ENCODE data around the gene FAM107B. TPM values are rescaled to one million over a fixed set of nuclear protein-coding genes. Genes with fewer than 3 reads are reported as not detected.

The FAM107B gene
- total and polyA plus RNA-seq, 11 donors: 1.9 to 27.6 (median 4.9) TPM

GRCh38 chr10:14731875-14732512 is 42.7 kb downstream of the FAM107B start:
- Histone ChIP-seq H3K4me1 (peaks cover 0 to 15% (median 8%) of the 10 kb centered on the region in 12 donors), H3K27me3 (no peaks in the 10 kb centered on the region), H3K27ac (no peak overlapping the region), H3K9me3 (peaks cover 0 to 4% (median 0%) of the 10 kb centered on the region in 12 donors), H3K4me3 (no peak overlapping the region), H3K36me3 (no peaks in the 10 kb centered on the region)
- ATAC-seq: no peak
- intact Hi-C loops (cut with DNase I): loop anchor here in 1 of 10 donors (10.0 kb wide), 1 partner anchor 87 kb away; no protein-coding TSS in a partner anchor
- WGBS, 4 donors: 87 to 89% (median 88%) methylated on average over 14 of the region's 14 CpGs
- TF ChIP-seq POLR2A (IDR thresholded peaks at IDR 0.05) (no peak), CTCF (IDR thresholded peaks at IDR 0.05) (no peak)
- DNase-seq: no peak

- DNase-seq (no peak), ATAC-seq (no peak)
- Histone ChIP-seq H3K4me1 (no peaks in the 10 kb centered on the region), H3K4me3 (no peak overlapping the region), H3K27ac (no peak overlapping the region), H3K9me3 (peaks cover 0 to 4% (median 0%) of the 10 kb centered on the region in 12 donors), H3K27me3 (no peaks in the 10 kb centered on the region), H3K36me3 (no peaks in the 10 kb centered on the region)
- intact Hi-C loops (cut with DNase I): no loop called here
- no peak for TF ChIP-seq CTCF (IDR thresholded peaks at IDR 0.05)
- TF ChIP-seq POLR2A (IDR thresholded peaks at IDR 0.05): no peak
- WGBS, 4 donors: 70 to 86% (median 83%) methylated on average over 3 of the region's 3 CpGs
Observed at GRCh38 chr10:14728346-14728745, 46.4 kb downstream of the FAM107B start.

- peaks cover 0 to 4% (median 0%) of the 10 kb centered on the region in 12 donors for H3K9me3 ChIP-seq
- DNase-seq (no peak), ATAC-seq (no peak)
- H3K36me3 ChIP-seq: no peaks in the 10 kb centered on the region
- no peak overlapping the region for H3K4me3 ChIP-seq
- intact Hi-C loops (cut with DNase I): no loop called here
- no peak overlapping the region for H3K27ac ChIP-seq
- 60 to 80% (median 73%) methylated on average over 1 of the region's 1 CpG for WGBS, 4 donors
- TF ChIP-seq POLR2A (IDR thresholded peaks at IDR 0.05): no peak
- no peak for TF ChIP-seq CTCF (IDR thresholded peaks at IDR 0.05)
- peaks cover 0 to 1% (median 0%) of the 10 kb centered on the region in 9 donors for H3K27me3 ChIP-seq
- H3K4me1 ChIP-seq: no peaks in the 10 kb centered on the region
Observed at GRCh38 chr10:14727924-14728323, 46.8 kb downstream of the FAM107B start.

GRCh38 chr10:14727465-14727864 is 47.2 kb downstream of the FAM107B start:
- TF ChIP-seq POLR2A (IDR thresholded peaks at IDR 0.05): no peak
- TF ChIP-seq CTCF (IDR thresholded peaks at IDR 0.05): no peak
- intact Hi-C loops (cut with DNase I): no loop called here
- H3K4me1 ChIP-seq: no peaks in the 10 kb centered on the region
- DNase-seq (no peak), ATAC-seq (no peak)
- H3K27ac ChIP-seq: no peak overlapping the region
- peaks cover 0 to 2% (median 0%) of the 10 kb centered on the region in 9 donors for H3K27me3 ChIP-seq
- WGBS, 4 donors: 52 to 72% (median 62%) methylated on average over 1 of the region's 1 CpG
- H3K36me3 ChIP-seq: no peaks in the 10 kb centered on the region
- H3K9me3 ChIP-seq: peaks cover 0 to 4% (median 0%) of the 10 kb centered on the region in 12 donors
- H3K4me3 ChIP-seq: no peak overlapping the region

Measured in heart left ventricle (tissue), 16 donors.